Measurements from ENCODE around the gene CWH43. TPM values are rescaled to one million over a fixed set of nuclear protein-coding genes. Genes with fewer than 3 reads are reported as not detected.

Gene CWH43
- total and polyA plus RNA-seq, 2 of the 13 experiments (the other 11 are each of a cell fraction or from before 2014, with no cell fraction given), result not detected

DNA sequence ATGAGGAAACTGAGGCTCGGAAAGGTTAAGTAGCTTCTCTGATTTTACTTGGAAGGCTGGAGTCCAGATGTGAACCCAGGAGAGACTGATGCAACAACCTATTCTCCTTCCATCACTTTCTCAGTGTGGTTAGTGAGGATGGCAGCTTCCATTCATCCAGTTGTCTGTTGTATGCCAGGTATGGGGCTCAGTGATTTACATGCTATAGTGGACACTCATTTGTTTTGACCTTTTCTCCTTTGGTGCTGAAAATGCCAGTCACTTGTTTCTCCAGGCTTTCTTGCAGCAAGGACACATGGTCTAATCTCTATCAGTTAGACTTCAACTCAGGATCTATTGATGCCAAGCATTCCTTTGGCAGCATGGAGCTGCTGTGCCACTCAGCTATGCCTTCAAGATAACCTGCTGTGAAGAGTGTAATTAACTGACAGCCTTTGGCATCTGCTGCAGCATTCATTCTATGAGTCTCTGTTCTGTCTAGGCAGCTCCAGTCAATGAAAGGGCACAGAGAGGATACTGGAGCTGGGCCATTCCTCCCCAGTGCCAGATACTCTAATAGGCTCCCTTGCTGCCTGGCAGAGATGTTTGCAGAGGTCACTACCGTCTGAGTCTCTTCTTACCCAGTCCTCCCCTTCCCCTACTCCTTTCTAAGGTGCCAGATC lies 11.0 kb upstream of the CWH43 start:
- Histone ChIP-seq H2AFZ (ENCODE audit: low read length) (no peak overlapping the region), H3K4me3 (replicated peaks in 1 of 3; ENCODE audit: insufficient read depth in 1 of 3, low read depth in 2 of 3, low read length in 3 of 3) (no peak overlapping the region), H3K27me3 (ENCODE audit: control insufficient read depth in 1 of 2, insufficient read depth in 2 of 2, low read length in 2 of 2) (no peaks in the 10 kb centered on the region), H3K4me1 (ENCODE audit: insufficient read depth, low read length) (no peaks in the 10 kb centered on the region), H3K9ac (ENCODE audit: insufficient read depth, low read depth, low read length) (no peak overlapping the region), H4K20me1 (ENCODE audit: insufficient read depth, low read length) (no peaks in the 10 kb centered on the region), H3K36me3 (replicated peaks in 1 of 2; ENCODE audit: control insufficient read depth in 1 of 2, insufficient read depth in 2 of 2, low read length in 2 of 2) (no peaks in the 10 kb centered on the region), H3K79me2 (ENCODE audit: insufficient read depth, low read length) (no peaks in the 10 kb centered on the region), H3K4me2 (ENCODE audit: low read depth, low read length) (no peak overlapping the region), H3K27ac (ENCODE audit: extremely low read length, insufficient read depth, low read length) (no peak overlapping the region), H3K9me3 (ENCODE audit: low read length) (no peaks in the 10 kb centered on the region)
- TF ChIP-seq NFE2L1 (CRISPR knock-in tag; IDR thresholded peaks at IDR 0.05; ENCODE audit: borderline replicate concordance), result no peak
- TF ChIP-seq ZNF367 (CRISPR knock-in tag; IDR thresholded peaks at IDR 0.05; ENCODE audit: borderline replicate concordance), result no peak
- no peak for TF ChIP-seq GRHL1 (CRISPR knock-in tag; conservative IDR thresholded peaks at IDR 0.05)
- no peak for TF ChIP-seq FOXO4 (CRISPR knock-in tag; conservative IDR thresholded peaks at IDR 0.05)
- no peak for TF ChIP-seq PRPF4 (IDR thresholded peaks at IDR 0.05; ENCODE audit: low read depth, low read length, poor library complexity, severe bottlenecking)
- no peak for TF ChIP-seq ZBTB42 (CRISPR knock-in tag; IDR thresholded peaks at IDR 0.05)
- no peak for TF ChIP-seq KMT2A (CRISPR knock-in tag; IDR thresholded peaks at IDR 0.05)
- TF ChIP-seq POLR2G (IDR thresholded peaks at IDR 0.05; ENCODE audit: low read depth, low read length), result no peak
- TF ChIP-seq CBX2 (IDR thresholded peaks at IDR 0.05; ENCODE audit: low read depth, low read length), result no peak
- no peak for TF ChIP-seq CBX2 (CRISPR knock-in tag; IDR thresholded peaks at IDR 0.05; ENCODE audit: low read depth)
- no peak for TF ChIP-seq ZNF382 (CRISPR knock-in tag; IDR thresholded peaks at IDR 0.05; ENCODE audit: borderline replicate concordance)
- TF ChIP-seq IKZF1 (IDR thresholded peaks at IDR 0.05), result no peak
- no peak for TF ChIP-seq FOXJ3 (CRISPR knock-in tag; IDR thresholded peaks at IDR 0.05; ENCODE audit: borderline replicate concordance)
- no peak for TF ChIP-seq ZNF232 (CRISPR knock-in tag; IDR thresholded peaks at IDR 0.05; ENCODE audit: borderline replicate concordance)
- TF ChIP-seq, protein P1, sequence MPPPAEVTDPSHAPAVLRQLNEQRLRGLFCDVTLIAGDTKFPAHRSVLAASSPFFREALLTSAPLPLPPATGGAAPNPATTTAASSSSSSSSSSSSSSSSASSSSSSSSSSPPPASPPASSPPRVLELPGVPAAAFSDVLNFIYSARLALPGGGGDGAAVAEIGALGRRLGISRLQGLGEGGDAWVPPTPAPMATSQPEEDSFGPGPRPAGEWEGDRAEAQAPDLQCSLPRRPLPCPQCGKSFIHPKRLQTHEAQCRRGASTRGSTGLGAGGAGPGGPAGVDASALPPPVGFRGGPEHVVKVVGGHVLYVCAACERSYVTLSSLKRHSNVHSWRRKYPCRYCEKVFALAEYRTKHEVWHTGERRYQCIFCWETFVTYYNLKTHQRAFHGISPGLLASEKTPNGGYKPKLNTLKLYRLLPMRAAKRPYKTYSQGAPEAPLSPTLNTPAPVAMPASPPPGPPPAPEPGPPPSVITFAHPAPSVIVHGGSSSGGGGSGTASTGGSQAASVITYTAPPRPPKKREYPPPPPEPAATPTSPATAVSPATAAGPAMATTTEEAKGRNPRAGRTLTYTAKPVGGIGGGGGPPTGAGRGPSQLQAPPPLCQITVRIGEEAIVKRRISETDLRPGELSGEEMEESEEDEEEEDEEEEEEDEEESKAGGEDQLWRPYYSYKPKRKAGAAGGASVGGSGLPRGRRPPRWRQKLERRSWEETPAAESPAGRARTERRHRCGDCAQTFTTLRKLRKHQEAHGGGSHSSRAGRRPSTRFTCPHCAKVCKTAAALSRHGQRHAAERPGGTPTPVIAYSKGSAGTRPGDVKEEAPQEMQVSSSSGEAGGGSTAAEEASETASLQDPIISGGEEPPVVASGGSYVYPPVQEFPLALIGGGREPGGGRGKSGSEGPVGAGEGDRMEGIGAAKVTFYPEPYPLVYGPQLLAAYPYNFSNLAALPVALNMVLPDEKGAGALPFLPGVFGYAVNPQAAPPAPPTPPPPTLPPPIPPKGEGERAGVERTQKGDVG (CRISPR knock-in tag; IDR thresholded peaks at IDR 0.05; ENCODE audit: borderline replicate concordance), result no peak
- ATAC-seq (no peak), FAIRE-seq (no peak), DNase-seq (ENCODE audit: low spot score) (no peak)
- in situ Hi-C loops (cut with HindIII; ENCODE audit: extremely low pct_ligation_motif_present, low pct_unique_long_range_greater_than_20kb) (no loop called here), intact Hi-C loops (cut with micrococcal nuclease; ENCODE audit: unreplicated experiment) (no loop called here)
- ChIA-PET POLR2A (no interaction called here), CTCF (ENCODE audit: low intra/inter-chr PET ratio, low total read pairs) (no interaction called here)
- BruUV-seq (replicated peaks), result no TSS peak
- WGBS (ENCODE audit: low lambda C conversion rate), result 3% methylated on average over 2 of the region's 2 CpGs

All from HepG2 (cell line).